Measurements from ENCODE around the gene OR56A5.

DNA sequence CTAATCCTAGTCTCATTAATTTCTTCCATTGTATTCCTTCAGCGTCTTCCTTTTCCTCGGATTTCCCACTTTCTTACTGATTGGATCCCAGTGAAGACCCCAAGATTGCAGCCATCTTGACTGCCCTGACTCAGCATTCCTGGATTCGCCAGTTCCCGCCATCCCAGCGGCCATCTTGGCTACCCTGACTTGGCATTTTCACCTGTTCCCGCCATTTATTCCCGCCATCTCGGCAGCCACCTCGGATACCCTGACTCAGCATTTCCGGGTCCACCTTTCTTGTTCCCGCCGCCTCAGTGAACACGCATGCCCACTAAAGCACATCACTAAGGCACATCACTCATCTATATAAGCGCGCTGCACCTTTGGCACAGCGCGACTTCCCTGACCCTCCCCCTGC is 40.0 kb downstream of the OR56A5 start:
- TF ChIP-seq JUN (IDR thresholded peaks at IDR 0.05; ENCODE audit: borderline replicate concordance, insufficient read depth, insufficient read length, low read depth) (no peak), CTCF (IDR thresholded peaks at IDR 0.05; ENCODE audit: extremely low read depth in 1 of 2, insufficient read depth in 1 of 2, low read depth in 1 of 2, low read length in 2 of 2) (no peak), MYC (IDR thresholded peaks at IDR 0.05; ENCODE audit: low read depth, low read length) (no peak)

Data from endothelial cell of umbilical vein (primary cell).